Prostate gland (tissue), 2 donors: ENCODE data around the gene PHLDB1. TPM values are rescaled to one million over a fixed set of nuclear protein-coding genes. Genes with fewer than 3 reads are reported as not detected.
A peak's percentile ranks its signal among the peaks of the same experiment; 100 is the strongest.

Experiments
- DNase-seq: peaks from one replicate; pipeline ENCODE4 v3.0.0-alpha.2; 2019; ENCODE audit warnings: low spot score
- H3K27ac ChIP-seq, 2 donors: fragments of 200-600 bp; sonication (generic); 2 replicates each; pipeline ENCODE4 v1.5.1; 2017 to 2019
- H3K27me3 ChIP-seq: fragments of 200-600 bp; sonication (generic); replicated peaks from 2 replicates; pipeline ENCODE4 v1.5.1; 2019; ENCODE audit not compliant: insufficient read depth
- H3K36me3 ChIP-seq, 2 donors: fragments of 200-600 bp; sonication (generic); 1 replicate in 1 of 2; 2 replicates in 1 of 2; pipeline versions ENCODE4 v1.5.1 to v1.8.1; 2017 to 2019
- H3K4me1 ChIP-seq: fragments of 200-600 bp; sonication (generic); replicated peaks from 2 replicates; pipeline ENCODE4 v1.5.1; 2019
- H3K4me3 ChIP-seq, 2 donors: fragments of 200-600 bp; sonication (generic); 2 replicates each; pipeline ENCODE4 v1.5.1; 2017 to 2019
- H3K9me3 ChIP-seq: fragments of 200-600 bp; sonication (generic); 2 replicates; pipeline ENCODE4 v1.5.1; 2017
- CTCF ChIP-seq, 4 experiments: fragments of 200-600 bp in 2 of 4; fragments of 450-650 bp in 2 of 4; sonication (generic) in 2 of 4; IDR thresholded peaks; 1 replicate in 3 of 4; 2 replicates in 1 of 4; pipeline ENCODE4 v1.5.1; 2016 to 2019; ENCODE audit warnings: antibody characterized with exemption in 4 of 4, mild to moderate bottlenecking in 2 of 4, moderate library complexity in 2 of 4
- POLR2A ChIP-seq: fragments of 450-650 bp; IDR thresholded peaks from one replicate; pipeline ENCODE4 v1.6.1; 2016; ENCODE audit warnings: antibody characterized with exemption, mild to moderate bottlenecking
- POLR2AphosphoS5 ChIP-seq: sonication (generic); formaldehyde crosslinking; IDR thresholded peaks from one replicate; pipeline ENCODE4 v1.6.1; 2017; ENCODE audit warnings: antibody characterized with exemption
- WGBS: methylation state at CpG from one replicate; pipeline ENCODE4 v1.1.5; 2018; 5-methylcytosine and 5-hydroxymethylcytosine counted together
- intact Hi-C: fragments of 100-400 bp; cut with DNase I; formaldehyde crosslinking; loops from one replicate; pipeline ENCODE4 v1.14.2; 2022
- total RNA-seq, 2 donors: library from RNA; depleted of rRNA; stranded (reverse); fragments of >200 nt; gene quantifications; one replicate each; pipeline ENCODE4 v1.1.0, GENCODE V29; 2016

PHLDB1 gene
- total RNA-seq, 2 donors from 2014 or later: 74.5 to 113 TPM

GRCh38 chr11:118691926-118692830 lies 84.8 kb downstream of the PHLDB1 start:
- Histone ChIP-seq H3K36me3 (no peaks in the 10 kb centered on the region), H3K9me3 (no peaks in the 10 kb centered on the region), H3K4me3 (no peak overlapping the region), H3K27ac (no peak overlapping the region), H3K27me3 (no peaks in the 10 kb centered on the region), H3K4me1 (no peaks in the 10 kb centered on the region)
- DNase-seq: peak; percentile 27
- intact Hi-C loops: loop anchor here (2.0 kb wide), 1 partner anchor 99 kb away; the partner anchor contains the start of gene DDX6
- TF ChIP-seq CTCF (IDR thresholded peaks at IDR 0.05) (no peak), POLR2AphosphoS5 (no peak), POLR2A (no peak)
- WGBS: 73% methylated on average over 15 of the region's 15 CpGs

GRCh38 chr11:118694185-118694584 lies 86.8 kb downstream of the PHLDB1 start:
- H3K4me1 ChIP-seq: no peaks in the 10 kb centered on the region
- no peaks in the 10 kb centered on the region for H3K36me3 ChIP-seq
- WGBS: 90% methylated on average over 8 of the region's 8 CpGs
- no peak overlapping the region for H3K4me3 ChIP-seq
- H3K27ac ChIP-seq: no peak overlapping the region
- no peak for TF ChIP-seq POLR2AphosphoS5
- no peak for TF ChIP-seq CTCF (IDR thresholded peaks at IDR 0.05)
- TF ChIP-seq POLR2A: no peak
- intact Hi-C loops: no loop called here
- no peak for DNase-seq
- no peaks in the 10 kb centered on the region for H3K27me3 ChIP-seq
- H3K9me3 ChIP-seq: no peaks in the 10 kb centered on the region

GRCh38 chr11:118694771-118695170 lies 87.4 kb downstream of the PHLDB1 start:
- Histone ChIP-seq H3K27me3 (no peaks in the 10 kb centered on the region), H3K27ac (no peak overlapping the region), H3K36me3 (no peaks in the 10 kb centered on the region), H3K4me1 (no peaks in the 10 kb centered on the region), H3K4me3 (no peak overlapping the region), H3K9me3 (no peaks in the 10 kb centered on the region)
- DNase-seq: no peak
- intact Hi-C loops: no loop called here
- WGBS: 96% methylated on average over 11 of the region's 11 CpGs
- TF ChIP-seq CTCF (IDR thresholded peaks at IDR 0.05) (no peak), POLR2AphosphoS5 (no peak), POLR2A (no peak)

GRCh38 chr11:118696673-118697226 lies 89.3 kb downstream of the PHLDB1 start:
- no peaks in the 10 kb centered on the region for H3K36me3 ChIP-seq
- H3K4me1 ChIP-seq: no peaks in the 10 kb centered on the region
- intact Hi-C loops: no loop called here
- H3K9me3 ChIP-seq: no peaks in the 10 kb centered on the region
- no peaks in the 10 kb centered on the region for H3K27me3 ChIP-seq
- no peak overlapping the region for H3K4me3 ChIP-seq
- WGBS: 90% methylated on average over 7 of the region's 7 CpGs
- TF ChIP-seq CTCF (IDR thresholded peaks at IDR 0.05) (no peak), POLR2A (no peak), POLR2AphosphoS5 (no peak)
- H3K27ac ChIP-seq: no peak overlapping the region
- DNase-seq: no peak
